CD4-positive, alpha-beta T cell treated with Interferon gamma for 1 hour (primary cell): Measurements from ENCODE around the gene GPR62.

Experiments
- DNase-seq: peaks from one replicate; pipeline ENCODE4 v3.0.0-alpha.2; 2020

The GPR62 gene

DNA sequence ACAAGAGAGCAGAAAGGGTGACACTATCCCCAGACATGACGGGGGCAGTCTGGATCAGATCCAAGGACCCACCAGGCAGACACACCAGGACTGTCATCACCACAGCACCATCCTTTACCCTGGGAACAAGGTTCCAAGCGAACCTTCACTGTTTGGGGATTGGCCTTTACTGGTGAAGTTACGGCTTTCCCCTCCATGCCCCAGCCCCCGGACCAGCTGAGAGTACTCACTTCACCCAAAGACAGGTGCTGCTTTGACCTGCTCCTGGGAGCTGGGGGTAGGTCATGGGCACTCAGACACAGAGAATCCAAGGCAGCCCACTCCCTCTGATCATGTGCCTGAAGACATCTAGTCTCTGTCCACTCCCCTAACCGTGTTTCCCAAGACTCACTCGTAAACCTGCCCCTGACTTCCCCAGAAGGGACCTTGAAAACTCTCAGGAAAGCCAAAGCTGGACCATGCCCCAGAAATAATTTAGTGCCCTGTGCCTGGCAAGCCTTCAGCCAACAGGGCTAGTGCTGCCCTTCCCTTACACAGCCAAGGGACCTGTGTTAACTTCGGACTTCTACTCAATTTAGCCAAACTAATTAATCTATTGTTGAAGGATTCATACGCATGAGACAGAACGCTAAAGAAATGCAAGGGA lies 16.3 kb upstream of the GPR62 start:
- DNase-seq: no peak

GRCh38 chr3:51940648-51941462 lies 14.3 kb upstream of the GPR62 start:
- DNase-seq: no peak

GRCh38 chr3:51941463-51941797 lies 13.8 kb upstream of the GPR62 start:
- no peak for DNase-seq

GRCh38 chr3:51941798-51942602 lies 13.2 kb upstream of the GPR62 start, which contains the start of the genes PARP3 and RRP9:
Gene PARP3 (plus strand): TSS chr3:51942363. CDS start chr3:51943356, 993 bp downstream.
Gene RRP9 (minus strand): TSS chr3:51941904. CDS start chr3:51941867, 37 bp downstream.
- peak; percentile 100 for DNase-seq

GRCh38 chr3:51942603-51943450 lies 12.4 kb upstream of the GPR62 start:
- DNase-seq: peak; percentile 49

GRCh38 chr3:51943451-51944391 lies 11.5 kb upstream of the GPR62 start:
- no peak for DNase-seq

GRCh38 chr3:51944451-51945021 lies 10.6 kb upstream of the GPR62 start:
- DNase-seq: no peak

- no peak for DNase-seq
Measured at GRCh38 chr3:51945031-51945840, 9.9 kb upstream of the GPR62 start.

- DNase-seq: no peak
Measured at GRCh38 chr3:51945926-51946705, 9.1 kb upstream of the GPR62 start.

GRCh38 chr3:51946796-51947195 lies 8.4 kb upstream of the GPR62 start:
- DNase-seq: no peak

DNA sequence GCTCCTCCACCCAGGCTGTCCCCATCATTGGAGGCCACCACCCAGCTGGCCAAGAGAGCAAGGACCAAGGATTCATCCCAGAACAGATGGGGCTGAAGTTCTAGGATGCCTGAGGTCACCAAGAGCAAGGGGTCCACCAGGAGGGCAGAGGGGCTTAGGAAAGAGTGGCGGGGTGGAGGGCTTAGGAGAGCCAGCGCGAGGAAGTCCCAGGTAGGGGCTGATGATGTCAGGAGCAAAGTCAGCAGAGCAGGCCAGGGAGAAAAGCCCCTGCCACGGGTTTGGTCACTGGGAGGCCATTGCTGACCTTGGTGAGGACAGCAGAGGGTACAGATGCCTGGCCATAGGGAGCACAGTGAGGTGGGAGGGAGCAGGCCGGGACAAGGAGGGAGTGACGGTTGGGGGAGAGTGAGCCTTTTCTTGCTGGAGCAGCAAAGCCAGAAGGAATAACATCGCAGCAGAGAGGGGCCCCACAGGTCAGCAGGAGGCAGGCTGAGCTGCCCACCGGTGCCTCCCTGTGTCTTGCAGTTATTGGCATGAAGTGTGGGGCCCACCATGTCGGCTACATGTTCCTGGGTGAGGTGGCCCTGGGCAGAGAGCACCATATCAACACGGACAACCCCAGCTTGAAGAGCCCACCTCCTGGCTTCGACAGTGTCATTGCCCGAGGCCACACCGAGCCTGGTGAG lies 7.8 kb upstream of the GPR62 start:
- no peak for DNase-seq

DNA sequence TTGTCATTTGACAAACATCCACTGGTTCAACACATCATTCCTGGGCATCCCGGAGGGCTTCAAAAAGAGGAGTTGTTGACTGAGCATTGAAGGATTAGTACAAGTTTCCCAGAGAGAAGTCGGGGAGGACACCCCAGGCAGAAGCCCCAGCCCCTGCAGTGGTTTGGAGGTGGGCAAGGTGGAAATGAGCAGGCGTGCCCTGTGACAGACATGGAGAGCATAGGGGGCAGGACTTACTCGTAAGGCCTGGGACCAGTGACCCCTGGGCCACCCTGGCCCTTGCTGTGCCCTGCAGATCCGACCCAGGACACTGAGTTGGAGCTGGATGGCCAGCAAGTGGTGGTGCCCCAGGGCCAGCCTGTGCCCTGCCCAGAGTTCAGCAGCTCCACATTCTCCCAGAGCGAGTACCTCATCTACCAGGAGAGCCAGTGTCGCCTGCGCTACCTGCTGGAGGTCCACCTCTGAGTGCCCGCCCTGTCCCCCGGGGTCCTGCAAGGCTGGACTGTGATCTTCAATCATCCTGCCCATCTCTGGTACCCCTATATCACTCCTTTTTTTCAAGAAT lies 7.1 kb upstream of the GPR62 start:
- no peak for DNase-seq

GRCh38 chr3:51949121-51949520 lies 6.1 kb upstream of the GPR62 start:
- DNase-seq: no peak

DNA sequence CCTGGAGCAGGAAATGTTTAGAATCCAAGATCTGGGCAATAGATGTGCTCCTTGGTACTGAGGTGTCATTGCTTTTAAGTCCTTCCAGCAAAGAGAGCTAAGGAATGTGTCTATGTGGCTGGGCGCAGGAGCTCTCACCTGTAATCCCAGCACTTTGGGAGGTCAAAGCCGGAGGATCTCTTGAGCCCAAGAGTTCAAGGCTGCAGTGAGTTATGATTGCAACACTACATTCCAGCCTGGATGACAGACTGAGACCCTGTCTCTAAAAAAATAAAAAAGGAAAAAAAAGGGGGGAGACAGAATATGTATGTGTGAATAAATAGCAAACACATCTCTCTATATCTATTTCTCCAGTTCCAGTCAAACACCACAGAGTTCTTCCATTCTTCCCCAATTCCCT lies 4.3 kb upstream of the GPR62 start:
- DNase-seq: no peak

- no peak for DNase-seq
Measured at GRCh38 chr3:51953445-51953844, 1.7 kb upstream of the GPR62 start.

- DNase-seq: no peak
Measured at GRCh38 chr3:51954105-51954504, 1.1 kb upstream of the GPR62 start.

- DNase-seq: no peak
Measured at GRCh38 chr3:51954713-51955112, 468 bp upstream of the GPR62 start.
